ENCODE measurements around the gene HACE1.
"Not testable (repeated sequence)": the region's sequence is repeated elsewhere in the genome, so short reads cannot be mapped to it uniquely, and the experiment has no call there.

HACE1 gene

DNA sequence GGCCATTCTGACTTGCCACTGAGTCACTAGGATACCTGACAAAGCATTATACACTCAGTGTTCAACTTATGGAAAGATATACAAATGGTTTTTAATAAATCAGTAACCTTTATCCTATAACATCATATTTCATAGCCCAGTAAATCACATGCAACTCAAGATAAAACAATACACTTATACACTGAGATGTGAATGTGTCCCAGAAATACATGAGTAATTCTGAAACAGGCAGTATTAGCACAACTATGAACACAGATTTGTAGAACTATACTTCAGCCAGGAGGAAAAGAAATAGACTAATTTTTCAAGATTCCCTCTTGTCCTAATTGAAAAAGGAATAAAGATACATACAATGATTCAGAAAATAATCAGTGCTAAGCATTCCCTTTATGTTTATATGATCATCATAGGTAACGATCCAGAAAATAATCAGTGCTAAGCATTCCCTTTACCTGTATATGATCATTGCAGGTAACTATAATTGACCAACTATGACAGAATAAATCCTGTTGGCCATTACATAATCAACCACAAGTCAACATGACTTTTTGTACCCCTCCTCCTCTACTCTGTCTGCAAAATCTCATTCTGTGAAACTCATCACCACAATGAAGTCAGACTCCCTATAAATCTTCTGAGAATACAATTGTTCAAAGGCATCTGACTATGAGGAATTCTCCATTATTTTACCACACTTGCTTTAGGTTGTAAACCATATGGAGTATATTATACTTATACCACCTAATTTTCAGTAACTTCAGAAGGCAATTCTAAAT, 30.3 kb downstream of the HACE1 start:
- DNase-seq, result no peak

DNA sequence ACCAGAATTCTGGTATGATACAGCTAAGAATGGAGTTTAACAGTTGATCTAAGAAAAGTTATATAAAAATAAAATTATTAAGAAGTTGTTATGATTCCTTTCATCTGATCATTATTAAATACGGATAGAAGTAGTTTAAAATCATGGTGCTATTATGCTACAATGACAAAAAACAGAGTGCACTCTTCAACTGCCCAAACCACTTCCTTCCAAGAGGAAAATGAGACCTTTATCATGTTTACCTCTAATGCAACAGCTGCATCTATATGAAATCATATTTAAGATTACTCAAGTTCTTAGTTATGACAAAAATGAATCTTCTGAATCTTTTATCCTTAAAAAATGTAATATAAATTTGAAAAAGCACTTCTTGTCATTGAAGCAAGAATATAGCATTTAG, 31.2 kb downstream of the HACE1 start:
- DNase-seq, result no peak

DNA sequence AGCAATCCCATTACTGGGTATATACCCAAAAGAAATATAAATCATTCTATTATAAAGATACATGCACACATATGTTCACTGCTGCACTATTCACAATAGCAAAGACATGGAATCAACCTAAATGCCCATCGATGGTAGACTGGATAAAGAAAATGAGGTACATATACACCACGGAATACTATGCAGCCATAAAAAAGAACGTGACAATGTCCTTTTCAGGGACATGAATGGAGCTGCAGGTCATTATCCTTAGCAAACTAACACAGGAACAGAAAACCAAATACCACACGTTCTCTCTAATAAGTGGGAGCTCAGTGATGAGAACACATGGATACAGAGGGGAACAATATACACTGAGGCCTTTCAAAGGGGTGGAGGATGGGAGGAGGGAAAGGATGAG, 38.9 kb downstream of the HACE1 start:
- not testable (repeated sequence) for DNase-seq

DNA sequence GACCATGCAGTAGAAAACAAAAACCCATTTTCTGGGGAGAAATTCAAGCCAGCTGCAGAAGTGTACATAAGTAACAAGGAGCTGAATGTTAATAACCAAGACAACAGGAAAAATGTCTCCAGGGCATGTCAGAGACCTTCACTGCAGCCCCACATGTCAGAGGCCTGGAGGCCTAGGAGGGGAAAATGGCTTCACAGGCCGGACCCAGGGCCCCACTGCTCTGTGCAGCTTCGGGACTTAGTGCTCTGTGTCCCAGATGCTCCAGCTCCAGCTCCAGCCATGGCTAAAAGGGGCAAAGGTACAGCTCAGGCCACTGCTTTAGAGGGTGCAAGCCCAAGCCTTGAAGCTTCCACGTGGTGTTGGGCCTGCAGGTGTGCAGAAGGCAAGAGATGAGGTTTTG, 43.6 kb downstream of the HACE1 start:
- DNase-seq, result no peak

DNA sequence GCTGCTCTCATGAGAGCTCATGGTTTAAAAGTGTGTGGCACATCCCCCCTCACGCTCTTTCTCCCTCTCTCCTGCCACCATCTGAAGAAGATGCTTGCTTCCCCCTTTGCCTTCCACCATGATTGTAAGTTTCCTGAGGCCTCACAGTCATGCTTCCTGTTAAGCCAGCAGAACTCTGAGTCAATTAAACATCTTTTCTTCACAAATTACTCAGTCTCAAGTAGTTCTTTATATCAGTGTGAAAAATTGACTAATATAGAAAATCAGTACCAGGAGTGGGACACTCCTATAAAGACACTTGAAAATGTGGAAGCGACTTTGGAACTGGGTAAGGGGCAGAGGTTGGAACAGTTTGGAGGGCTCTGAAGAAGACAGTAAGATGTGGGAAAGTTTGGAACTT, 45.0 kb downstream of the HACE1 start:
- DNase-seq, result no peak

DNA sequence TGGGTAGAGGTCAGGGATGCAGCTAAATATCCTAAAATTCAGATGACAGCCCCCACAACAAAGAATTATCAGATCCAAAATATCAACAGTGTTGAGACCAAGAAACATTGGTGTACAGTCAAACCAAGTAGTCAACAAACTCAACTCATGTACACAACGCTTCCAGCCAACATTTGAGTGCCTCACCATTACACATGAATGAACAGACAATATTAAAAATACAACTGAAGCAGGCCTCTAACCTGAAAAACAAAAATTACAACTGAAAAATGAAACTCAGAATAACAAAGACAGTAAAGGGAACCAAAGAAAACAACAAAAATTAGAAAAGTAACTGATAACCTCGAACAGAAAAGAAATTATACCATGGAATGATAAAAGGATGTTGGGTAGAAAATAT, 46.2 kb downstream of the HACE1 start:
- DNase-seq, result no peak

DNA sequence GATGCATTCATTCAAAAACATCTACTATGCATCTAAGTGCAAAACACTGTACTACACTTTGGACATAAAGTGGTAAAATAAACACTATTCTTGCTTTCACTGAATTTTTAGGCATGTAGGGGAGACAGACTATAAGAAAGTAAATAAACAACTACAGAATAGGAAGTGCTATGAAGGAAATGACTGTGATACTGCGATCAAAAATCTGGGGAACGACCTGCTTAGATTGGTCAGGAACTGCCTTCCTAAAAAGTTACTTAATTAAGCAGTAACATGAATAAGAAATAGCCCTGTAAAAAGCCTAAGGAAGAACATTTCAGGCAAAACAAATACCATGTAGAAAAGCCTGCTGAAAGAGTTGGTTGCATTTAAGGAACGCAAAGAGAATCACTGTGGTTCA, 50.6 kb downstream of the HACE1 start:
- no peak for DNase-seq

DNA sequence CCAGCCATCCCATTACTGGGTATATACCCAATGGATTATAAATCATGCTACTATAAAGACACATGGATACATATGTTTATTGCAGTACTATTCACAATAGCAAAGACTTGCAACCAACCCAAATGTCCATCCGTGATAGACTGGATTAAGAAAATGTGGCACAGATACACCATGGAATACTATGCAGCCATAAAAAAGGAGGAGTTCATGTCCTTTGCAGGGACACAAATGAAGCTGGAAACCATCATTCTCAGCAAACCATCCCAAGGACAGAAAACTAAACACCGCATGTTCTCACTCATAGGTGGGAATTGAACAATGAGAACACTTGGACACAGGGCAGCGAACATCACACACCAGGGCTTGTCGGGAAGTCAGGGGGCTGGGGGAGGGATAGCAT, 54.4 kb downstream of the HACE1 start:
- not testable (repeated sequence) for DNase-seq

DNA sequence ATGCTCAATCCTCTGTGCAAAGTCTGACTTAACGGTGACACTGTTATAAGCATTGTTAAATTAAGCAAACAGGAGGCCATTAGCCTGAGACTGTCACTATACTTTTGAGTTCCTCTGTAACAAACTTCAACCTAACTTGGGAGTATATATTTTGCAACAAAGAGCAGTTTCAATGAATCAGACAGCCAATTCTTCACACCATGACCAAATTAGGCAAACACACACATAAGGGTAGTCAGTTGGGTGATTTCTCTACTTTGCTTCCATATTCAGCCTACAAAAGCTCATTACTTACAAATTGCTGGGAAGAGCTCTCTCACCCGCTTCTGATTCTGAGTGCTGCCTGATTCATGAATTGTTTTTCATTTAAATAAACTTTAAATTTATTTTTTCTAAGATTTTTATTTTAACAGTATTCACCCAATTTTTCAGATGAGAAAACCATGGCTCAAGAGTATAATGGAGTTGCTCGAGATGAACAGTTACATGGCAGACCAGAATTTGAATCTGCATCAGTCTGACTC, 60.5 kb downstream of the HACE1 start:
- no peak for DNase-seq

DNA sequence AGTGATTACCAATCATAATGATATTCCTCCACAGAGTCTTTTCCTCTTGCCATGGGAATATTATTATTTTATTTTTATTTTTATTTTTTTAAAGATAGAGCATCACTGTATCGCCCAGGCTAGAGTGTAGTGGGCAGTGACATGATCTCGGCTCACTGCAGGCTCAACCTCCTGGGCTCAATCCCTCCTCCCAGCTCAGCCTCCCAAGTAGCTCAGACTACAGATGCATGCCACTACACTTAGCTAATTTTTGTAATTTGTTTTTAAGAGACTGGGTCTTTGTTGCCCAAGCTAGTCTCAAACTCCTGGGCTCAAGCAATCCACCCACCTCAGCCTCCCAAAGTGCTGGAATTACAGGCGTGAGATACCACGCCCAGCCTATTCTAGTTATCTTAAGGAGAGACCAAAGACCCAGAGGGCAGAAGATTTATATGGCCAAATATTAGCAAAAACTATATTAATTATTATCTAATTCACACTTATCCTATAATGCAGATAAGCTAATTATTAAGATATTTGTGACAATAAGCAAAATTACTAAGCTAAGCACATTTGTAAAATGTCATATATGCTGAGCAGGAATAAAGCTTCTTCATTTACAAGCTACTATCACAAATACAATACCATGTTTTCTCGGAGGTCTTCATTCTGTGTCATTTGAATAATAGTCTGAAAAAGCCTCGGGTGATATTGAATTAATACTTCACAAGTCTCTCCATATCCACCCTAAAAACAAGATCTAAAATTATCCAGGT, 63.5 kb downstream of the HACE1 start:
- no peak for DNase-seq

DNA sequence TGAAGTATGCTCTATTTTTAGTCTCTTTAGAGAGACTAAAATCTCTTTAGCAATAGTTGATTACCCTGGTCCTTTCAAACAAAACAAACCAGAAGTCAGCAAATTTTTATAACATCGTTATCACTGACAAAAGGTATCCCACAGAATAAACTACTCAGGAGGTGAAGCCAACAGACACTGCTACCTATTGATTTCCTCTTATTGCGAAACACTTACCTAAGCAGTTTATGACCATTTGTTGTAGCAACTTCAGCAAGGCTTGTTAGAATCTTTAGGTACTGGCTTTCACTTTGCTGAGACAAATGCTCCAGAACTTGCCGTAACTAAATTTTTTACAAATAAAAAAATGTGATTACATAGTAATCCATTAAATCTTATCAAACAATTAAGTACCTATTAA, 64.4 kb downstream of the HACE1 start:
- DNase-seq, result no peak

DNA sequence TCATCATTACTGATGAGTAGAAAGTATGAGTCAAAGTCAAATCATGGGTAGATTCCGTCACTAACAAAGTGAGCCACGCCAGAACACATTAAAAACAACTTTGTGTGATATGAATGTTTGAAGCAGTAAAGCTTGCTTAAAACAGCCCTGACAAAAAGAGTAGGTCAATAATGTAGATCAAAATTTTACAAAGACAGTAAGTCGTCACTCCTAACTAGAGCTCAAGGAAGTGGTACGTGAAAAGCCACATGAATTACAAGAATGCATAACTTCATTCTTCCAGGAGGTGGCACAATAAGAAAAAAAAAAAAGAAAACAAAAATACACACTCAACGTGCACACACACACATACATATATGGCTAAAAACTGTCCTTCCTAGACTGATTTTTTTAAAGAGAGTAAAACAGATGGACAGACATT, 69.9 kb downstream of the HACE1 start:
- DNase-seq, result peak; percentile 70

DNA sequence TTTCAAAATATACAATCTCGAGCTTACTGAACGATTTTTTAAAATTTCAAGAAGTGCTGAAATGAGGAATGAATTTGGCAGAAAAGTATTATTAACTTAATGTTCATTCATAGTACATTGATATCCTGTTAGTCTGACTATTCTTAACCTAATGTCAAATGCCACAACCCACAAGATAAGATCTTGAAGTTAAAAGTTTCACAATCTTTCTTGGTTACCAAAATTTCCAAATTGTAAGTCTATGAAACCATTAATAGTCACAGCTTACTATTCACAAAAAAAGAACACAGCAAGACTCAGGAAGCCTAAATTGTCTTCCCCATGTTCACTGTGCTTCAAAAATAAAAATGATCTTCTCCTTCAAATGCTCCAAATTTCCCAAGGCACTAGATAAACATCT, 71.3 kb downstream of the HACE1 start:
- peak; percentile 38 for DNase-seq

DNA sequence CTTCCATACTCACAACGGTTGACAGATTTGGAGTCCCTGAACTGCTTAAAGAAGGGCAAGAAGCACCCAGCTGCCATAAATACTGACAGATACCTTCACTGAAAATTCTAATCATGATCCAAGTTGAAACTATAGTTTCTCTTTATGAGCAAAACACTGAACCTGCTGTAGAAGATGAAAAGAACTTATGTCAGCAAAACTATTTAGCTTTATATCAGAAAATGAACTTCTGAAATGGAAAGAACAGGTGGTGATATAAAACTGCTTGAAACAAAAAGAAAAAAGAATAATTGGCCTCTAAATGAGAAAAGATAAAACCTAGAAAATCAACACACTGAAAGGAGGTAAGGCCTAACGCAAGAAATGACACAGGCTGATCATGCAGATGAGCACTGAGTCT, 72.4 kb downstream of the HACE1 start:
- no peak for DNase-seq

DNA sequence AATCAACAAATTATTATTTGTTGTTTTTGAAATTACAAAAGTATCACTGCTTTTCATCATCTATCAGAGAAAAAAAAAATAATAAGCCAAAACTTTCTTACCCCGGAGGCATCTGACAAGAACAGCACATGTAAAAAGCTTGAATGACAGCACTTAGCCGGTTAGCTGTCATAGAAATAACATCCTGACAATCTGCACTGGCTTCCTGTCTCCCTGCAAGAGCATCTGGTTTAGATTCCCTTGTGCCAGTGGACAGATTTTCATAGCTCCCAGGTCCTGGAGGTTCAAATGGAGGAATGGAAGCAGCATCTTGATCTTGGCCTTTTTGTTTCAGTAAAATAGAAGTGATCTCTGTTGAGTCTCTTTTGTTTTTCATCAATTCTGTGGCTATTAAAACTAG, 74.8 kb downstream of the HACE1 start:
- no peak for DNase-seq

DNA sequence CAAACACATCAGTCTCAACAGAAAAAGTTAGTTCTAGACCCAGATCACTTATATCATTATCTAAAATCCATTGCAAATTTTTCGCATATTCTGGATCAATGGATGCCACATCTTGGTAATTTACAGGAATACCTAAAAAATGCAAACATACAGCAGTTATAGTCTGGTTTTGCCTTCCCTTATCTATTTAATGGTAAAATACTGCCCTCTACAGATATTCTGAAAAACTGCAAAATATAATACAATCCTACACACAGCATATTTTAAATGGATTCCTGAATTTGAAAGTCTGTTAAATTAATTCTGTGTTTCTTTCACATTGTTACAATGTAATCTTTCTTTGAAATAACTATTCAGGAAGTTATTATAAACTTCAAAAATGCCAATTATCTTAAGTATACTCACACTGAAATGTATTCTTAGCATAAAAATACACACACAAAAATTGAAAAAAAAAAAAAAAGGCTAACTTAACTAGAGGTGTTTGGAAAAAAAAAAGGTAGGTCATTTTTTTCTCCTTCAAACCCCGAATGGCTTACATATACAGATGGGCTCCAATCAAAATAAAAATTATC, 88.4 kb downstream of the HACE1 start:
- DNase-seq, result peak; percentile 74

DNA sequence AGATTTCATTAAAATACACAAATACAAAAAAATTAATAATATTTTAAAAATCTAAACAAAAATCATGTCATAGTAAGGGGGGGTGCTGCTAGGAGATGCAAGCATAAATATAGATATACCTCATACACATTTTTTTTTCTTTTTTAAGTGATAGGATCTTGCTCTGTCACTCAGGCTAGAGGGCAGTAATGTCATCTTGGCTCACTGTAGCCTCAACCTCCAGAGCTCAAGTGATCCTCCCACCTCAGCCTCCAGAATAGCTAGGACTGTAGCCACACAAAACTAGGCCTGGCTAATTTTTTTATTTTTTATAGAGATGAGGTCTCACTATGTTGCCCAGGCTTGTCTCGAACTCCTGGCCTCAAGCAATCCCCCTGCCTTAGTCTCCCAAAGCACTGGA, 90.8 kb downstream of the HACE1 start:
- DNase-seq, result peak; percentile 14

DNA sequence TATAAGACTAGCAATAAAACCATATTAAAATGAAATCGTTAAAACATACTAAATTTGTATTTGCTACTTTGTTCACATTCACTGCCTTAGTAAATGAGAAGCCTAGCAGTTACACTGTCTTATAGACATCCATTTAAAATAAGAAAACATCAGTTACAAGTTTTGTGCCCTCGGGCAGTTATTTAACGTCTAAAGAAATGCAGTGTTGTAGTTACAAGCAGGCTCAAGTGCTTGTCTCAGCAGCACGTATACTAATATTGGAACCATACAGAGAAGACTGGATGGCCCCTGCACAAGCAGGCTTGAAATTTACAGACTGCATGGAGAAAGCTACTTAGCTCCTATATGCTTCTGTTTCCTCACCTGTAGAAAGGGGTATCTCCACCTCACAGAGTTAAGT, 93.1 kb downstream of the HACE1 start:
- no peak for DNase-seq

DNA sequence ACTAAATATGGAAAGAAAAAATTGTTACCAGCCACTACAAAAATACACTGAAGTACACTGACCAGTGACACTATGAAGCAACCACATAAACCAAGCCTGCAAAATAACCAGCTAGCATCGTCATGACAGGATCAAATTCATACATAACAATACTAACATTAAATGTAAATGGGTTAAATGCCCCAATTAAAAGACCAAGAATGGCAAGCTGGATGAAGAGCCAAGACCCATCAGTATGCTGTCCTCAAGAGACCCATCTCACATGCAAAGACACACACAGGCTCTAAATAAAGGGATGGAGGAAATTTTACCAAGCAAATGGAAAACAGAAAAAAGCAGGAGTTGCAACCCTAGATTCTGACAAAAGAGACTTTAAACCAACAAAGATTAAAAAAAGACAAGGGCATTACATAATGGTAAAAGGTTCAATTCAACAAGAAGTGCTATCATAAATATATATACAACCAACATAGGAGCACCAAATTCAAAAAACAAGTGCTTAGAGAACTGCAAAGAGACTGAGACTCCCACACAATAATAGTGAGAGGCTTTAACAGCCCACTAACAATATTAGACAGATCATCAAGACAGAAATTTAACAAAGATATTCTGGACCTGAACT, 104.8 kb downstream of the HACE1 start:
- no peak for DNase-seq

DNA sequence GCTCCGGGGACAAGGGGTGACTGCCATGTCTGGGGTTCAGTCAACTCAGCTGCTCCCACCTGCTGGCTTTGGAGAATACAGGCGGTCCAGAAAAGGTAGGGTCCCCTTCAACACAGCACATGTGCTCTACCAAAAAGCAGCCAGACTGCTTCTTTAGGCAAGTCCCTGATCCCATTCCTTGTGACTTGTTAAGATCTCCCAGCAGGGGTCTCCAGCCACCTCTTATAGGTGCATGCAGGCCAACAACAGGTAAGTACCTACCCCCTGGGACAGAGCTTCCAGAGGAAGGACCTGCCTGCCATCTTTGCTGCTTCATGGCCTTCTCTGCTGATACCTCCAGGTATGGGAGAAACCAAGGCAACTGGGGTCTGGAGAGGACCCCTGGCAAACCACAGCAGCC, 106.5 kb downstream of the HACE1 start:
- no peak for DNase-seq

DNA sequence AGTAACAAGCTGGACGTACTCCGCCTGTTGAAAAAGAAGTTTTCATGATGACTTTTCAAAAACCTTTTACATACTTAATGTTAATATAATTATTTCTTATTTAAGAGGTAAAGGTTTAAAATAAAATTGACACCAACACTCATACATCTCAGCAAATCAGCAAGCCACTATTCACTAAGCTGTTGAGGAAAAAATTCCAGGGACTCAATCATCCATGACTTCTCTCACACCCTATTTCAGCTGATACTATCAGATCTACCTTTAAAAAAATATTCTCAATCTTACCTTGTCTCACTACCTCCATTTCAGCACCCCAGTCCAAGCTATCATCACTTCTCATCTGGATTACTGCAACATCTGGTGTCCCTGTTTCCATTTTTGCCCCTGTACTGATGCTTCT, 109.3 kb downstream of the HACE1 start:
- no peak for DNase-seq

DNA sequence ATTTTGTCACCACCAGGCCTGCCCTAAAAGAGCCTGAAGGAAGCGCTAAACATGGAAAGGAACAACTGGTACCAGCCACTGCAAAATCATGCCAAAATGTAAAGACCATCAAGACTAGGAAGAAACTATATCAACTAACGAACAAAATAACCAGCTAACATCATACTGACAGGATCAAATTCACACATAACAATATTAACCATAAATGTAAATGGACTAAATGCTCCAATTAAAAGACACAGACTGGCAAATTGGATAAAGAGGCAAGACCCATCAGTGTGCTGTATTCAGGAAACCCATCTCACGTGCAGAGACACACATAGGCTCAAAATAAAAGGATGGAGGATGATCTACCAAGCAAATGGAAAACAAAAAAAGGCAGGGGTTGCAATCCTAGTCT, 120.6 kb downstream of the HACE1 start:
- DNase-seq, result not testable (repeated sequence)

DNA sequence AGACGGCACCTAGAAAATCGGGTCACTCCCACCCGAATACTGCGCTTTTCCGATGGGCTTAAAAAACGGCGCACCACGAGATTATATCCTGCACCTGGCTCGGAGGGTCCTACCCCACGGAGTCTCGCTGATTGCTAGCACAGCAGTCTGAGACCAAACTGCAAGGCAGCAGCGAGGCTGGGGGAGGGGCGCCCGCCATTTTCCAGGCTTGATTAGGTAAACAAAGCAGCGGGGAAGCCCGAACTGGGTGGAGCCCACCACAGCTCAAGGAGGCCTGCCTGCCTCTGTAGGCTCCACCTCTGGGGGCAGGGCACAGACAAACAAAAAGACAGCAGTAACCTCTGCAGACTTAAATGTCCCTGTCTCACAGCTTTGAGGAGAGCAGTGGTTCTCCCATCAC, 122.2 kb downstream of the HACE1 start:
- not testable (repeated sequence) for DNase-seq

DNA sequence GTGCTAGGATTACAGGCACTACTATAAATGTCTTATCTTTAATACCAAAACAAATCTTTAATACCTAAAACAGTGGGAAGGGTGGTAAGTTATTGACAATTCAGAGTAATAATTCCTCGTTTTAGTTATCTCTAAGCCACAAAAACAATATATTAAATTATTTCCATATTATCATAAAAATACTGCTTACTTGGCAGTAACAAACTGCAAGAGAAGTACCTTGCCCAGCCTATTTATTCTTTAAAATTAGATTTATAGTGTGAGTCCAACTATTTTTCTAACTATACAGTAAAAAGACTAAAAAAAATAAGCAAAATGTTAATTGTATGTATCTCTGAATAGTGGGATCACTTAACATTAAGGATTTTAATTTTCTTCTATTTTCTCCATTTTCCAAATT, 123.2 kb downstream of the HACE1 start:
- DNase-seq, result no peak
